MM.1S (cell line): ENCODE results near the gene SMPD4.
"Not testable (repeated sequence)": the region's sequence is repeated elsewhere in the genome, so short reads cannot be mapped to it uniquely, and the experiment has no call there.

Experiments used
- DNase-seq: peaks from one replicate; pipeline ENCODE4 v3.0.0-alpha.2; 2015
- H2AFZ ChIP-seq: fragments of 300-600 bp; sonication (generic); 2 replicates; pipeline ENCODE4 v1.6.0; 2016; ENCODE audit warnings: antibody characterized with exemption, low read length
- H3F3A ChIP-seq: fragments of 300-600 bp; sonication (generic); 2 replicates; pipeline ENCODE4 v1.6.1; 2016; ENCODE audit warnings: mild to moderate bottlenecking, antibody characterized with exemption, low read length, moderate library complexity, mixed read lengths; ENCODE audit not compliant: insufficient read depth
- H3K27ac ChIP-seq: fragments of 300-600 bp; sonication (generic); 2 replicates; pipeline ENCODE4 v1.5.1; 2016; ENCODE audit warnings: mild to moderate bottlenecking, low read length
- H3K27me3 ChIP-seq: fragments of 300-600 bp; sonication (generic); replicated peaks from 2 replicates; pipeline ENCODE4 v1.6.0; 2016; ENCODE audit warnings: low read length; ENCODE audit not compliant: insufficient read depth
- H3K36me3 ChIP-seq: fragments of 300-600 bp; sonication (generic); replicated peaks from 2 replicates; pipeline ENCODE4 v1.6.1; 2016; ENCODE audit warnings: mild to moderate bottlenecking, low read length, mixed read lengths; ENCODE audit not compliant: insufficient read depth
- H3K4me1 ChIP-seq: fragments of 300-600 bp; sonication (generic); 2 replicates; pipeline ENCODE4 v1.6.1; 2016; ENCODE audit warnings: low read length, mixed read lengths
- H3K4me2 ChIP-seq: fragments of 300-600 bp; sonication (generic); 2 replicates; pipeline ENCODE4 v1.6.0; 2016; ENCODE audit warnings: low read depth, low read length
- H3K4me3 ChIP-seq: fragments of 300-600 bp; sonication (generic); 2 replicates; pipeline ENCODE4 v1.5.1; 2016; ENCODE audit warnings: low read length, mixed read lengths
- H3K79me2 ChIP-seq: fragments of 300-600 bp; sonication (generic); 2 replicates; pipeline ENCODE4 v1.6.1; 2016; ENCODE audit warnings: mixed run types, low read length, mixed read lengths
- H3K9ac ChIP-seq: fragments of 300-600 bp; sonication (generic); 2 replicates; pipeline ENCODE4 v1.6.1; 2016; ENCODE audit warnings: low read length, mixed read lengths
- H3K9me2 ChIP-seq: fragments of 300-600 bp; sonication (generic); replicated peaks from 2 replicates; pipeline ENCODE4 v1.6.1; 2016; ENCODE audit warnings: mild to moderate bottlenecking, low read length, mixed read lengths; ENCODE audit not compliant: insufficient read depth
- H3K9me3 ChIP-seq: fragments of 300-600 bp; sonication (generic); replicated peaks from 2 replicates; pipeline ENCODE4 v1.6.1; 2016; ENCODE audit warnings: mild to moderate bottlenecking, low read length, mixed read lengths; ENCODE audit not compliant: insufficient read depth
- H4K20me1 ChIP-seq: fragments of 300-600 bp; sonication (generic); 2 replicates; pipeline ENCODE4 v1.6.1; 2016; ENCODE audit warnings: mild to moderate bottlenecking, low read length, moderate library complexity, mixed read lengths; ENCODE audit not compliant: insufficient read depth
- EZH2 ChIP-seq: fragments of 300-600 bp; sonication (generic); optimal IDR thresholded peaks from 2 replicates; pipeline ENCODE3; 2017; ENCODE audit warnings: low read depth, mild to moderate bottlenecking, antibody characterized with exemption, low read length, mixed read lengths
- EZH2phosphoT487 ChIP-seq: fragments of 300-600 bp; sonication (generic); IDR thresholded peaks from 2 replicates; pipeline ENCODE4 v1.6.1; 2018; ENCODE audit warnings: antibody characterized with exemption, low read length
- TF ChIP-seq, protein P1 (sequence below): fragments of 300-600 bp; sonication (generic); IDR thresholded peaks from 2 replicates; pipeline ENCODE4 v1.5.1; 2016; ENCODE audit warnings: antibody characterized with exemption, low read length, mixed read lengths

The SMPD4 gene

DNA sequence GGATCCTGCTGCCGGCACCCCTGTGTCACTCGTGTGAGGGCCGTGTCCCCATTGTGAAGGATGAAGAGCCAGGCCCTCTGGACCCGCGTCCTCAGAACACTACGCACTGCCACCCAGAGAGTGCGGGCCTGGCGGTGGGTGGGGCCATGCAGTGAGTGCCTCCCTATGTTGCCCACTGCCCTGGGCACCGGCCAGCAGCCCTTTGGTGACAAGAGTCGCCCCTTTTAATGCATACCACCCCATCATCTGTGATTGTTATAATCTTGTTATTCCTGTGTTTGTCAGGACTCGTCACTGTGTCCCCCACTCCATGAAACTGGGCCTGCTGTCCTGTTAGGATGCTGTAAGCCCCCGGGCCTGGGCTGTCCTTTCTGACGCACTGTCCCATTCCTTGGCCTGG, 43.1 kb downstream of the SMPD4 start:
- H4K20me1 ChIP-seq, H3K4me2 ChIP-seq, H3F3A ChIP-seq, DNase-seq, H3K27ac ChIP-seq, H3K9ac ChIP-seq, H3K79me2 ChIP-seq, H2AFZ ChIP-seq, H3K9me2 ChIP-seq, H3K27me3 ChIP-seq, H3K9me3 ChIP-seq, H3K4me3 ChIP-seq, H3K36me3 ChIP-seq, H3K4me1 ChIP-seq: not testable (repeated sequence)

DNA sequence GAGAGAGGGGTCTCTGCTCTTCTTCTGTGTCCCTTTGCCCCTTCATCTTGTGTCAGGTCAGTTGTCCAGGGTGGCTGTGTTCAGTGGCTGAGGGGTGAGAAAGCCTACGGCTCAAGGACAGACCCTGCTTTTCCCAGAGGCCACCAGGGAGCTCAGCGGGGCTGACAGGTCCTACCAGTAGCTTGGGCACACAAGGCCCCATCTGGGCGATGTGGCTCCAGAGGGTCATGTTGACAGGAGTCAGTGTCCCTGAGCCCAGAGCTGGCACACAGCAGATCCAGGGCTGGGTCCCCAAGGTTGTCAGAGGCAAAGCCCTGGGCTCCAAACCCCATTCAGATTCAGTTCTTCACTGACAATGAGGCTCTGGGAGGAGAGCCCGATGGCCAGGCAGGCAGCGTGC, 44.3 kb downstream of the SMPD4 start:
- not testable (repeated sequence) for H3K4me2 ChIP-seq, H3F3A ChIP-seq, H3K9me2 ChIP-seq, DNase-seq, H3K9me3 ChIP-seq, H3K4me1 ChIP-seq, H3K27ac ChIP-seq, H3K27me3 ChIP-seq, H3K36me3 ChIP-seq, H4K20me1 ChIP-seq, H2AFZ ChIP-seq, H3K9ac ChIP-seq, H3K79me2 ChIP-seq, H3K4me3 ChIP-seq

DNA sequence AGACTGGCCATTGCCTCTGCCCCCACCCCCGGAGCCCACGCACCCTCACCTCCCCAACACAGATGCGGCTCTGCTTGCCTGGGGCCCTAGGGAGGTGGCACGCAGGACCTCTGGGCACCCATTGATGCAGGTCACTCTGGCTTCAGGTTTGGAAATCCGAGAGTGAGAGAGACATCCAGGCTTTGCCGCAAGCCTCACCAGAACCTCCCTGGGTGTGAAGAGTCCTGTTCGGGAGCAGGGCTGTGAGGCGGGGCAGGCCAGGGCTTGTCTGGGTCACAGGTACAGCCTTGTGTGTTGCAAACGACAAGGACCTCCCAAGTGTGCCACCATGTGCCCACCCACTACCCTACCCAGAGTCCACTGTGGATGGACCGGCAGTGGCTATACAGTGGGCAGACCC, 44.9 kb downstream of the SMPD4 start:
- H4K20me1 ChIP-seq, DNase-seq, H3K27ac ChIP-seq, H3K9ac ChIP-seq, H2AFZ ChIP-seq, H3K9me3 ChIP-seq, H3K79me2 ChIP-seq, H3F3A ChIP-seq, H3K9me2 ChIP-seq, H3K4me2 ChIP-seq, H3K27me3 ChIP-seq, H3K36me3 ChIP-seq, H3K4me3 ChIP-seq, H3K4me1 ChIP-seq: not testable (repeated sequence)

DNA sequence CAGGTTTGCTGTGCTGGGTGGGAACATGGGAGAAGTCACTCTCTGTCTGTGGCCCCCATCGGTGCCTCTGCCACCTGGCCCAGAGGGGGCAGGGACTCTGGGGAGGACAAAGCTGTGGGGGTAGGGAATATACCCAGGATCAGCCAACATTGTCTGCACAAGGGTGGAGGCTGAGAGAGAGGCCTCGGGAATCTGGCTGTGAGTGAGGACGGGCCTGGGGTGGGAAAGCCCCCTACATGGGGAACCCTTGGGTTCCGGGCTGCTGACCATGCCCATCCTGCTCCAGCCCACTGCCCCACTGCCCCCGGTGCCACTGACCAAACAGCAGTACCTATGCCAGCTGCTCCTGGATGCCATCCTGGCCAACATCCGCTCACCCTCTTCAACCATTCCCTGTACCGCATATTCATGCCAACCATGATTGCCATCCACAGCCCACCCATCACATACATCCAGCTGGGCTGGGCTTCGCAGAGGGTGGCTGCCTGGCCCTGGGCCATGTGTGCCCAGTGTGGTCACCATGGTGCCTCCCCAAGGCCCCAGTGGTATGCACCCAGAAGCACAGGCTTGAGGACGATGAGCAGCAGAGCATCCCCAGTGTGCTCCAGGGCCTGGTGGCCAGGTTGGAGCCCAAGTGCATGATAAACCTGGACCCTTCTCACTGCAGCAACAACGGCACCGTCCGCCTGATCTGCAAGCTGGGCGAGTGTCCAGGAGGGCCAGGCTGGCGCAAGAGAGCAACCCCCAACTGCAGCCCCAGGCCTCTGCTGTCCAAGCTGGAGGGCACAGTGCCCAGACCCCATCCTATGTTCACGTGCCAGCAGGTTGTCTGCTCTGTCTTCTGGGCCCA, 45.5 kb downstream of the SMPD4 start:
- H3K36me3 ChIP-seq = no peaks in the 10 kb centered on the region
- H3K79me2 ChIP-seq = no peaks in the 10 kb centered on the region
- no peaks in the 10 kb centered on the region for H4K20me1 ChIP-seq
- no peak overlapping the region for H2AFZ ChIP-seq
- no peak for TF ChIP-seq EZH2phosphoT487
- TF ChIP-seq, protein P1, sequence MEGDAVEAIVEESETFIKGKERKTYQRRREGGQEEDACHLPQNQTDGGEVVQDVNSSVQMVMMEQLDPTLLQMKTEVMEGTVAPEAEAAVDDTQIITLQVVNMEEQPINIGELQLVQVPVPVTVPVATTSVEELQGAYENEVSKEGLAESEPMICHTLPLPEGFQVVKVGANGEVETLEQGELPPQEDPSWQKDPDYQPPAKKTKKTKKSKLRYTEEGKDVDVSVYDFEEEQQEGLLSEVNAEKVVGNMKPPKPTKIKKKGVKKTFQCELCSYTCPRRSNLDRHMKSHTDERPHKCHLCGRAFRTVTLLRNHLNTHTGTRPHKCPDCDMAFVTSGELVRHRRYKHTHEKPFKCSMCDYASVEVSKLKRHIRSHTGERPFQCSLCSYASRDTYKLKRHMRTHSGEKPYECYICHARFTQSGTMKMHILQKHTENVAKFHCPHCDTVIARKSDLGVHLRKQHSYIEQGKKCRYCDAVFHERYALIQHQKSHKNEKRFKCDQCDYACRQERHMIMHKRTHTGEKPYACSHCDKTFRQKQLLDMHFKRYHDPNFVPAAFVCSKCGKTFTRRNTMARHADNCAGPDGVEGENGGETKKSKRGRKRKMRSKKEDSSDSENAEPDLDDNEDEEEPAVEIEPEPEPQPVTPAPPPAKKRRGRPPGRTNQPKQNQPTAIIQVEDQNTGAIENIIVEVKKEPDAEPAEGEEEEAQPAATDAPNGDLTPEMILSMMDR = no peak
- no peak for TF ChIP-seq EZH2
- H3K27ac ChIP-seq = no peak overlapping the region
- H3K9ac ChIP-seq = no peak overlapping the region
- no peaks in the 10 kb centered on the region for H3K4me1 ChIP-seq
- H3K4me3 ChIP-seq = no peak overlapping the region
- DNase-seq = no peak
- H3K27me3 ChIP-seq = no peaks in the 10 kb centered on the region
- no peaks in the 10 kb centered on the region for H3K9me2 ChIP-seq
- no peak overlapping the region for H3K4me2 ChIP-seq
- no peaks in the 10 kb centered on the region for H3F3A ChIP-seq
- no peaks in the 10 kb centered on the region for H3K9me3 ChIP-seq

DNA sequence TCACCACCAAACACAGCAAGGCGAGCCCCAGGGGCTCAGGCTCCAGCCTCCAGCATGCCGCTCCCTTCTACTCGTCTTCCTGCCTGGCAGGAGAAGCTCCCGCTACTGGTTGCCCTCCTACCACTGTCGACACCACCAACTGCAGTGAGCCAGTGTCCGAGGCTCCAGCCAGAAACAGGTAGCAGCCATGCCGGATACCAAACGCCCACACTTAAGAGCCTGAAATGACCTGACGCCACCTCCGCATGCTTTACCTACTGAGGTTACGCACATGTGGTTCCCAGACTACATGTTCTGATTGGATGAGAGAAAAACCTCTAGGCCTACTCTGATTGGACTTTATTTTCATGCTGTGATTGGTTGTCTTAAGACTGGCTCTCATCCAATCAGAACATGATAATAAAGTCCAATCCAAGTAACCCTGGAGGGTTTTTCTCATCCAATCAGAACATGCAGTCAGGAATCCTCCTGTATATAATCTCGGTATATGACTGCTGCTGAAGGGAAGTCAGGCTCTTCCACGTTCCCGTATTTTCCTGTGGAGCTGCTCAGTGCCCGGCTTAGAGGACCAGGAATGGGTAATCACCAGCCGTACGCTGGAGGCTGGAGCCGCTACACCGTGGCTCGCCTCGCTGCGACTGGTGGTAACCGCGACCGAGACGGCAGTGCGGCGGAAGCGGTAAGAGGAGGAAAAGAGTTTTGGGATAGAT, 52.1 kb downstream of the SMPD4 start, which contains the start of gene POTEF:
Gene POTEF, minus strand, starts transcription at position 103 of the 710 bp plus-strand sequence. CDS start 8,707 bp downstream, outside the sequence.
- not testable (repeated sequence) for H3K36me3 ChIP-seq, DNase-seq, H3K27me3 ChIP-seq, H4K20me1 ChIP-seq, H3K9me2 ChIP-seq, H3K9me3 ChIP-seq, H3K4me3 ChIP-seq, H3K27ac ChIP-seq, H3K79me2 ChIP-seq, H3K4me1 ChIP-seq, H2AFZ ChIP-seq, H3K4me2 ChIP-seq, H3F3A ChIP-seq, H3K9ac ChIP-seq

DNA sequence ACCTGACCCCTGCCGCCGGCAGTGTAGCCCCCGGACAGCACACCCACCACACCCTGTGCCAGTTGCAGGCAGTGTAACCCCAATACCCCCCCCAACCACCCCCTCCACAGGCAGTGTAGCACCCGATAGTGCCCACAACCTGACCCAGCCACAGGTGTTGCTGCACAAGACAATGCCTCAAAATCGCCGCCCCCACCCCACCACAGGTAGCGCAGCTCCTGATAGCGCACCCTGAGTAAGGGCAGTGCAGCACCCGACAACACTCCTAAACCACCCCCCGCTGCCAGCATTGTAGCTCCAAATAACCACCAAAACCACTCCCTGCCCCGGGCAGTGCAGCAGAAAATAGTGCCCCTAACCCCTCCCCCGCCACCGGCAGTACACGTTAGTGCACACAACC, 52.9 kb downstream of the SMPD4 start:
- H3K4me3 ChIP-seq, DNase-seq, H3K9me2 ChIP-seq, H3K4me2 ChIP-seq, H3K36me3 ChIP-seq, H3K9ac ChIP-seq, H4K20me1 ChIP-seq, H3F3A ChIP-seq, H3K27ac ChIP-seq, H2AFZ ChIP-seq, H3K79me2 ChIP-seq, H3K9me3 ChIP-seq, H3K4me1 ChIP-seq, H3K27me3 ChIP-seq: not testable (repeated sequence)

DNA sequence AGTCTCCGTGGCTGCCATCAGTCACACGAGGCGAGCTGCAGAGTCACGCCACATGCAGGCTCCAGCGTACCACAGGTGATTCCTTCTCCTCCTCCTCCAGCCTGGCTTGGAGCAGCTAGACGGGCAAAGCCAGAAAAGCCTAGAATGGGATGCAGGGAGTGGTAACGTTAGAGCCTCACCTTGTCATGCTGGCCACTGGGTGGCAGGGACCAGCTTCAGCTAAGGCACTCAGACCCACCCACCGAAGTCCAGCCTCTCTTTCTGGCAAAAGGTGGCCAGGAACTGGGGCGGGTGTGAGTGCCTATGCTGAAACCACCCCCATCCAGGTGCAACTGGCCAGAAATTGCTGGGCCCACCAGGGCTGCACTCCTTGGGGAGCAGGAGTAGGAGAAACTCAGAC, 53.7 kb downstream of the SMPD4 start:
- H4K20me1 ChIP-seq, H3K27me3 ChIP-seq, H3K36me3 ChIP-seq, DNase-seq, H3K79me2 ChIP-seq, H3K9ac ChIP-seq, H3K4me2 ChIP-seq, H3K4me1 ChIP-seq, H3K9me3 ChIP-seq, H3K27ac ChIP-seq, H3K4me3 ChIP-seq, H2AFZ ChIP-seq, H3K9me2 ChIP-seq, H3F3A ChIP-seq: not testable (repeated sequence)
